PC-3 (cell line): ENCODE data around the gene MMP7.

Experiments used
- CTCF ChIP-seq: fragments of 300-600 bp; sonication (generic); conservative IDR thresholded peaks from 2 replicates; pipeline ENCODE4 v1.5.1; 2017; ENCODE audit warnings: antibody characterized with exemption, low read depth, mild to moderate bottlenecking, low read length
- EZH2 ChIP-seq: fragments of 300-600 bp; sonication (generic); IDR thresholded peaks from one replicate; pipeline ENCODE4 v1.6.1; 2017; ENCODE audit warnings: antibody characterized with exemption, mild to moderate bottlenecking, low read length; ENCODE audit not compliant: unreplicated experiment
- EZH2phosphoT487 ChIP-seq: fragments of 300-600 bp; sonication (generic); IDR thresholded peaks from 2 replicates; pipeline ENCODE4 v1.6.1; 2018; ENCODE audit warnings: mild to moderate bottlenecking, antibody characterized with exemption, low read length, borderline replicate concordance

GRCh38 chr11:102528618-102529017, 1.9 kb downstream of the MMP7 start:
- TF ChIP-seq CTCF = no peak
- TF ChIP-seq EZH2 = no peak
- no peak for TF ChIP-seq EZH2phosphoT487
